PFSK-1 (cell line): ENCODE results near the gene DGKI.

Experiments used
- FOXP2 ChIP-seq: optimal IDR thresholded peaks from 2 replicates; pipeline ENCODE3; 2011; ENCODE audit warnings: borderline replicate concordance, control low read depth, inconsistent platforms; ENCODE audit not compliant: insufficient read depth; ENCODE audit errors: extremely low read length, extremely low read depth
- POLR2AphosphoS5 ChIP-seq: IDR thresholded peaks from 2 replicates; pipeline ENCODE4 v1.6.1; 2012; ENCODE audit warnings: low read depth, mild to moderate bottlenecking, control low read depth, low read length, moderate library complexity
- REST ChIP-seq, 2 experiments: IDR thresholded peaks; 2 replicates each; pipeline versions ENCODE4 v1.6.1 to v1.8.0; 2011 to 2012; ENCODE audit warnings: low read depth in 2 of 2, low read length in 2 of 2, control low read depth in 1 of 2, inconsistent platforms in 1 of 2, mild to moderate bottlenecking in 1 of 2, moderate library complexity in 1 of 2; ENCODE audit not compliant: insufficient read depth in 1 of 2
- SIN3A ChIP-seq: IDR thresholded peaks from 2 replicates; pipeline ENCODE4 v1.6.1; 2012; ENCODE audit warnings: mild to moderate bottlenecking, low read length, moderate library complexity, borderline replicate concordance; ENCODE audit not compliant: insufficient read depth
- TAF1 ChIP-seq: IDR thresholded peaks from 2 replicates; pipeline ENCODE4 v1.6.1; 2012; ENCODE audit warnings: low read length, control low read depth, borderline replicate concordance; ENCODE audit not compliant: insufficient read depth

DGKI gene

GRCh38 chr7:137393570-137393969 lies 453.2 kb downstream of the DGKI start:
- TF ChIP-seq SIN3A (no peak), FOXP2 (no peak), REST (IDR thresholded peaks at IDR 0.05; ENCODE audit: insufficient read depth in 1 of 2, low read depth in 2 of 2, low read length in 2 of 2) (no peak), TAF1 (no peak), POLR2AphosphoS5 (no peak)

- TF ChIP-seq POLR2AphosphoS5: no peak
- no peak for TF ChIP-seq FOXP2
- no peak for TF ChIP-seq REST (IDR thresholded peaks at IDR 0.05; ENCODE audit: insufficient read depth in 1 of 2, low read depth in 2 of 2, low read length in 2 of 2)
- TF ChIP-seq SIN3A: no peak
Measured at GRCh38 chr7:137390076-137390475, 456.7 kb downstream of the DGKI start.

DNA sequence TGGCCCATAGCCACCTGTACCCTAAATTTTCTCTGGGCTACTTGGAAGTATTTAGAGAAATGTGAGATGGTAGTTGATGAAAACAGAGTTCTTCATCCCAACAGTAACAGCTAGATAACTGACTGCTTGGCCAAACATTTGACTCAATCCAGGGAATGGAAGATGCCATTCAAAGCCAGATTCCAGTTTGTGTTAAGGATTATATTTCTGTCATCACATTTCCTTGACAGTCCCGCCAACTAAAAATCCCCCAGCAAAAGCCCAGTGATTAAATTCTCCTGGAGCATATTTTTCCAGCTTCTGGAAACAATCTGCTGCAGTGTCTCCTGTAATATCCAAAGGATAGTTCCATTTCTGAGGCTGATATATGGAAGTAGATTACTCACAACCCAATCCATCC lies 457.9 kb downstream of the DGKI start:
- no peak for TF ChIP-seq TAF1
- TF ChIP-seq SIN3A: no peak
- TF ChIP-seq POLR2AphosphoS5: no peak
- TF ChIP-seq FOXP2: no peak
- TF ChIP-seq REST (IDR thresholded peaks at IDR 0.05; ENCODE audit: insufficient read depth in 1 of 2, low read depth in 2 of 2, low read length in 2 of 2): no peak

DNA sequence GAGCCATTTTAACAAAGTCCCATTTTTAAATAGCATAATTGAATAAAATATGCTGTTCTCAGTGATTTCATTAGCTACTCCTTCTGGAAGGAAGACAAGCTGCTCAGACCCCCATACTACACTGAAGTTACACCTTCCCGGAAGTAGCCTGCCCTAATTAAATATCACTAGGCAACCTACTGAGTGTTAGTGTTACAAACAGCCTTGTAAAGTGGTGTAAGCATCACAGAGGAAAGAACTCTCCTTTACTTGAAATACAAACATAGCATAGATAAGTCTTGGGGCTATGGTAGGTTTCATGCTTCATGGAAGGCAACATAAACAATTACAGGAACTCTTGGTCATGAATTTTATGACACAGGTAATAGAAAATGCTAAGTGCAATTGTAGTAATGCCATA lies 459.8 kb downstream of the DGKI start:
- TF ChIP-seq SIN3A: no peak

DNA sequence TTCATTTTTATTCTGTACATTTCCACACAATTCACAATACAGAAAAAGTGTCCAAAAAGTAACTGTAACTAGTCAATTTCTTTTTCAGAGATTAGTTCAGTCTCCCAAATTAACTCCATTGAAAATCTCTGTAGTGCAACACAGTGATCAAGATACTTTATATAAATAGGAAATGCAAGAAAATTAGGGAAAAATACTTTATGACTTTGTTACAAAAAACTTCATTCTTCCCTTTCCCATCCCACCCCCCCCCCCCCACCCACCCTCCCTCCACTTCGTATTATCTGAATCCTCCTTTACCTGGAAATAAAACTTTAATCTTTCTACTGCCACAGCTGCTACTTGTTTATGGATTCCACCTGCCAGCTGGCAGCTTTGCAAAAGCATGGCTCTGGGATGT lies 465.7 kb downstream of the DGKI start:
- TF ChIP-seq FOXP2 (no peak), REST (IDR thresholded peaks at IDR 0.05; ENCODE audit: insufficient read depth in 1 of 2, low read depth in 2 of 2, low read length in 2 of 2) (no peak), SIN3A (no peak), POLR2AphosphoS5 (no peak), TAF1 (no peak)
